RKO (cell line): ENCODE results near the gene FKBP5.
"Not testable (repeated sequence)": the region's sequence is repeated elsewhere in the genome, so short reads cannot be mapped to it uniquely, and the experiment has no call there.

ENCODE experiments used
- DNase-seq: peaks from one replicate; pipeline ENCODE4 v3.0.0-alpha.2; 2016; ENCODE audit warnings: low spot score

The FKBP5 gene

GRCh38 chr6:35539223-35539622 is 149.5 kb downstream of the FKBP5 start:
- no peak for DNase-seq

DNA sequence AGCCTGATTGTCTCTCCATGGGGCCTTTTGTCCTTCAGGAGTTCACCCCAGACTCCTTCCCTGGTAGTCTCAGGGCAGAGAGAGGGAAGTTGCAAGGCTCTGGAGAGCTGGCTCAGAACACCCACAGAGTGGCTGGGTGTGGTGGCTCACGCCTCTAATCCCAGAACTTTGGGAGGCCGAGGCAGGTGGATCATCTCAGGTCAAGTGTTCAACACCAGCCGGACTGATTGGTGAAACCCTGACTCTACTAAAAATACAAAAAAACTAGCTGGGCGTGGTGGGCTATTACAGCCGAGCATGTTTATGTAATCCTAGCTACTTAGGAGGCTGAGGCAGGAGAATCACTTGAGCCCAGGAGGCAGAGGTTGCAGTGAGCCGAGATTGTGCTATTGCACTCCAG is 152.9 kb downstream of the FKBP5 start:
- DNase-seq = not testable (repeated sequence)

DNA sequence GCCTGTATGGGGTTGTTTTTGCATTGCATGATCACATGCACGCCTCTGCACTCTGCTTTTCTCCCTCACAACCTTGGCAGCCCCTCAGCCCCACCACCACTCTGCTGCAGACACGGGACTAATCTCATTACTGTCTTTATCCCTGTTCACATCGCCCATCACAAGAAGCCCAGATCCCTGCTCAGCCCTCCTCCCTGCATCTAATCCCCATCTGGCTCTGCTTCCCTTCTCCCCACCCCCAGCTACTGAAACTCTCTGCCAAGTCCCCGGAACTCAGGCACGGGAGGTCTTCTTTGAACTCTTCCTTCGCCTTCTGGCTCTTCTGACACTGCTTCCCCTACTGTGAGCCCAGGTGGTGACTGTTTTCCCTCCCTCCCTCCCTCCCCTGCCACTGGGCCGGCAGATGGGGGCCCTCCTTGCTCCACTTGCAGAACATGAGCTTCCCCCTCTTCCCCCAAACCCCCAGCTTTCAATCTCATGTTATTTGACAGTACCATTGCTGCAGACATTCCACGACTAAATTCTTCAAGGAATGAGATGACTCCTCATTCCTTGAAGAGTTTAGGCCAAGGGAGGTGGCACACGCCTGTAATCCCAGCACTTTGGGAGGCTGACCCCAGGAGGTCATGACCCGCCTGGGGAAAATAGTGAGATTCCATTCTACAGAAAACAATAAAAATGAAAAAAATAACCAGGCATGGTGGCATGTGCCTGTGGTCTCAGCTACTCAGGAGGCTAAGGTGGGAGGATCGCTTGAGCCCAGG is 154.1 kb downstream of the FKBP5 start:
- no peak for DNase-seq

- no peak for DNase-seq
Measured at GRCh38 chr6:35533981-35534380, 154.7 kb downstream of the FKBP5 start.

DNA sequence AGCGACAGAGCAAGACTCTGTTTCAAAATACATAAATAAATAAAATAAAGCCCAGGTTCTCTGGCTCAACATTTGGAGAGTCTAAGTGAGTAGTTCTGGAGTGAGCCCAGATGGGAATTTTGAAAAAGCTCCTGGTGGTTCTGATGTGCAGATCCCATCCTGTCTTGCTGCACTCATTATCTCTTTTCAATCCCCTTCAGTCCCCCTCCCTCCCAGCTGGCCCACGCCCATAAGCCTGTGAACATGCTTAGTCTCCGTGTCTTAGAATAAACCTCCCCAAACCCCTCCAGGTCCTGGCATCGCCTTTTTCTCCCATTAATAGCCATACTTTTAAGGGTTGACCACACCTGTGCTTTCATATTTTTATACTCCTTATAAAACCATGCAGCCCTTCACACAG is 156.6 kb downstream of the FKBP5 start:
- no peak for DNase-seq

- DNase-seq = no peak
Measured at GRCh38 chr6:35524380-35525020, 164.2 kb downstream of the FKBP5 start.
